Subcutaneous abdominal adipose tissue (tissue), 5 donors: ENCODE data around the gene FBXO21.
A peak's percentile ranks its signal among the peaks of the same experiment; 100 is the strongest.

Source experiments
- H3K27ac ChIP-seq: one replicate; pipeline ENCODE4 v1.7.0; 2013; ENCODE audit warnings: low read depth, mild to moderate bottlenecking, inconsistent platforms, low read length, moderate library complexity
- H3K27me3 ChIP-seq, 5 donors: one replicate each; pipeline ENCODE4 v1.7.0; 2013; ENCODE audit warnings: low read length in 5 of 5, inconsistent platforms in 1 of 5; ENCODE audit not compliant: control insufficient read depth in 5 of 5, insufficient read depth in 4 of 5
- H3K36me3 ChIP-seq, 5 donors: one replicate each; pipeline ENCODE4 v1.7.0; 2013; ENCODE audit warnings: low read length in 5 of 5; ENCODE audit not compliant: control insufficient read depth in 5 of 5, insufficient read depth in 5 of 5
- H3K4me1 ChIP-seq, 5 donors: one replicate each; pipeline ENCODE4 v1.7.0; 2013; ENCODE audit warnings: low read length in 5 of 5, mild to moderate bottlenecking in 3 of 5, moderate library complexity in 1 of 5; ENCODE audit not compliant: control insufficient read depth in 5 of 5, insufficient read depth in 5 of 5
- H3K4me3 ChIP-seq, 5 donors: one replicate each; pipeline ENCODE4 v1.7.0; 2013; ENCODE audit warnings: low read length in 5 of 5, low read depth in 1 of 5
- H3K9ac ChIP-seq, 5 donors: one replicate each; pipeline ENCODE4 v1.7.0; 2013; ENCODE audit warnings: low read length in 5 of 5, mild to moderate bottlenecking in 4 of 5, moderate library complexity in 3 of 5
- H3K9me3 ChIP-seq, 5 donors: one replicate each; pipeline ENCODE4 v1.7.0; 2013; ENCODE audit warnings: low read length in 5 of 5; ENCODE audit not compliant: control insufficient read depth in 5 of 5
- donor health status: healthy.
- donor health status: healthy.
- donor health status: healthy.
- donor health status: healthy.
- donor health status: healthy.

FBXO21 gene

GRCh38 chr12:117158911-117159553 is 31.2 kb downstream of the FBXO21 start:
- Histone ChIP-seq H3K4me3 (no peak overlapping the region), H3K27me3 (no peaks in the 10 kb centered on the region), H3K36me3 (peaks cover 8 to 93% (median 81%) of the 10 kb centered on the region in 5 donors), H3K4me1 (no peaks in the 10 kb centered on the region), H3K9me3 (no peaks in the 10 kb centered on the region), H3K9ac (no peak overlapping the region), H3K27ac (no peak overlapping the region)

- Histone ChIP-seq H3K4me3 (no peak overlapping the region), H3K9me3 (no peaks in the 10 kb centered on the region), H3K9ac (no peak overlapping the region), H3K27ac (no peak overlapping the region), H3K36me3 (peaks cover 8 to 97% (median 87%) of the 10 kb centered on the region in 5 donors), H3K27me3 (no peaks in the 10 kb centered on the region), H3K4me1 (no peaks in the 10 kb centered on the region)
Measured at GRCh38 chr12:117158096-117158495, 32.2 kb downstream of the FBXO21 start.

GRCh38 chr12:117155278-117156060 is 34.8 kb downstream of the FBXO21 start:
- Histone ChIP-seq H3K4me3 (no peak overlapping the region), H3K4me1 (peaks cover 0 to 4% (median 0%) of the 10 kb centered on the region in 5 donors), H3K27ac (no peak overlapping the region), H3K9ac (no peak overlapping the region), H3K9me3 (no peaks in the 10 kb centered on the region), H3K36me3 (peaks cover 8 to 78% (median 66%) of the 10 kb centered on the region in 5 donors), H3K27me3 (no peaks in the 10 kb centered on the region)

- Histone ChIP-seq H3K27ac (no peak overlapping the region), H3K4me3 (no peak overlapping the region), H3K27me3 (no peaks in the 10 kb centered on the region), H3K36me3 (peaks cover 8 to 75% (median 54%) of the 10 kb centered on the region in 5 donors), H3K4me1 (peaks cover 0 to 4% (median 0%) of the 10 kb centered on the region in 5 donors), H3K9me3 (no peaks in the 10 kb centered on the region), H3K9ac (no peak overlapping the region)
Measured at GRCh38 chr12:117152793-117153775, 37.2 kb downstream of the FBXO21 start.

- Histone ChIP-seq H3K27ac (no peak overlapping the region), H3K9ac (peak overlapping the region in 1 of 5 donors; percentile 26), H3K9me3 (no peaks in the 10 kb centered on the region), H3K4me1 (peaks cover 0 to 5% (median 0%) of the 10 kb centered on the region in 5 donors), H3K4me3 (no peak overlapping the region), H3K27me3 (no peaks in the 10 kb centered on the region), H3K36me3 (peaks cover 8 to 67% (median 40%) of the 10 kb centered on the region in 5 donors)
Measured at GRCh38 chr12:117151403-117152031, 38.8 kb downstream of the FBXO21 start.

GRCh38 chr12:117149431-117149830 is 40.8 kb downstream of the FBXO21 start:
- Histone ChIP-seq H3K9ac (no peak overlapping the region), H3K4me1 (peaks cover 0 to 5% (median 0%) of the 10 kb centered on the region in 5 donors), H3K9me3 (no peaks in the 10 kb centered on the region), H3K27me3 (no peaks in the 10 kb centered on the region), H3K4me3 (no peak overlapping the region), H3K27ac (no peak overlapping the region), H3K36me3 (peaks cover 5 to 58% (median 38%) of the 10 kb centered on the region in 5 donors)

GRCh38 chr12:117148642-117149041 is 41.6 kb downstream of the FBXO21 start:
- no peaks in the 10 kb centered on the region for H3K27me3 ChIP-seq
- H3K4me3 ChIP-seq, result no peak overlapping the region
- H3K9me3 ChIP-seq, result no peaks in the 10 kb centered on the region
- H3K27ac ChIP-seq, result no peak overlapping the region
- H3K4me1 ChIP-seq, result peaks cover 0 to 5% (median 0%) of the 10 kb centered on the region in 5 donors
- H3K9ac ChIP-seq, result no peak overlapping the region
- peaks cover 5 to 54% (median 35%) of the 10 kb centered on the region in 5 donors for H3K36me3 ChIP-seq

- Histone ChIP-seq H3K27ac (no peak overlapping the region), H3K9ac (no peak overlapping the region), H3K9me3 (no peaks in the 10 kb centered on the region), H3K4me1 (peaks cover 0 to 5% (median 0%) of the 10 kb centered on the region in 5 donors), H3K36me3 (peaks cover 5 to 51% (median 28%) of the 10 kb centered on the region in 5 donors), H3K4me3 (no peak overlapping the region), H3K27me3 (no peaks in the 10 kb centered on the region)
Measured at GRCh38 chr12:117147639-117148038, 42.6 kb downstream of the FBXO21 start.

GRCh38 chr12:117145597-117146154 is 44.6 kb downstream of the FBXO21 start:
- Histone ChIP-seq H3K9me3 (no peaks in the 10 kb centered on the region), H3K4me3 (no peak overlapping the region), H3K27me3 (no peaks in the 10 kb centered on the region), H3K27ac (no peak overlapping the region), H3K4me1 (peaks cover 0 to 17% (median 0%) of the 10 kb centered on the region in 5 donors), H3K36me3 (peaks cover 5 to 50% (median 28%) of the 10 kb centered on the region in 5 donors), H3K9ac (no peak overlapping the region)
